Measurements from ENCODE around the gene ABCA1. TPM values are rescaled to one million over a fixed set of nuclear protein-coding genes. Genes with fewer than 3 reads are reported as not detected.
A peak's percentile ranks its signal among the peaks of the same experiment; 100 is the strongest.

The ABCA1 gene
- total RNA-seq, 1 donor from 2014 or later, result 49.5 TPM

- H3K27me3 Mint-ChIP-seq (ENCODE audit: unreplicated experiment), result no peaks in the 10 kb centered on the region
- TF ChIP-seq CTCF (IDR thresholded peaks at IDR 0.05), result no peak
- DNase-seq (ENCODE audit: extremely low spot score, unreplicated experiment), result no peak
- no peak overlapping the region for H3K4me3 Mint-ChIP-seq (ENCODE audit: unreplicated experiment)
- H3K9me3 Mint-ChIP-seq (ENCODE audit: unreplicated experiment), result no peaks in the 10 kb centered on the region
- H3K4me1 Mint-ChIP-seq (ENCODE audit: unreplicated experiment), result no peaks in the 10 kb centered on the region
- no peak overlapping the region for H3K27ac Mint-ChIP-seq (ENCODE audit: unreplicated experiment)
- peaks cover 75% of the 10 kb centered on the region for H3K36me3 Mint-ChIP-seq (ENCODE audit: unreplicated experiment)
Observed at GRCh38 chr9:104783588-104783987, 144.4 kb downstream of the ABCA1 start.

GRCh38 chr9:104780796-104781395, 147.1 kb downstream of the ABCA1 start:
- H3K36me3 Mint-ChIP-seq (ENCODE audit: unreplicated experiment), result peaks cover 51% of the 10 kb centered on the region
- no peak for DNase-seq (ENCODE audit: extremely low spot score, unreplicated experiment)
- no peak overlapping the region for H3K27ac Mint-ChIP-seq (ENCODE audit: unreplicated experiment)
- H3K4me1 Mint-ChIP-seq (ENCODE audit: unreplicated experiment), result no peaks in the 10 kb centered on the region
- peak; percentile 58 for TF ChIP-seq CTCF (IDR thresholded peaks at IDR 0.05)
- H3K27me3 Mint-ChIP-seq (ENCODE audit: unreplicated experiment), result no peaks in the 10 kb centered on the region
- no peaks in the 10 kb centered on the region for H3K9me3 Mint-ChIP-seq (ENCODE audit: unreplicated experiment)
- H3K4me3 Mint-ChIP-seq (ENCODE audit: unreplicated experiment), result no peak overlapping the region

- DNase-seq (ENCODE audit: extremely low spot score, unreplicated experiment), result no peak
- H3K36me3 Mint-ChIP-seq (ENCODE audit: unreplicated experiment), result peaks cover 42% of the 10 kb centered on the region
- H3K27me3 Mint-ChIP-seq (ENCODE audit: unreplicated experiment), result no peaks in the 10 kb centered on the region
- no peak overlapping the region for H3K27ac Mint-ChIP-seq (ENCODE audit: unreplicated experiment)
- no peaks in the 10 kb centered on the region for H3K9me3 Mint-ChIP-seq (ENCODE audit: unreplicated experiment)
- H3K4me1 Mint-ChIP-seq (ENCODE audit: unreplicated experiment), result no peaks in the 10 kb centered on the region
- no peak overlapping the region for H3K4me3 Mint-ChIP-seq (ENCODE audit: unreplicated experiment)
- no peak for TF ChIP-seq CTCF (IDR thresholded peaks at IDR 0.05)
Observed at GRCh38 chr9:104779946-104780535, 147.9 kb downstream of the ABCA1 start.

- no peak for DNase-seq (ENCODE audit: extremely low spot score, unreplicated experiment)
- no peak overlapping the region for H3K27ac Mint-ChIP-seq (ENCODE audit: unreplicated experiment)
- H3K36me3 Mint-ChIP-seq (ENCODE audit: unreplicated experiment), result peaks cover 37% of the 10 kb centered on the region
- H3K27me3 Mint-ChIP-seq (ENCODE audit: unreplicated experiment), result no peaks in the 10 kb centered on the region
- no peak for TF ChIP-seq CTCF (IDR thresholded peaks at IDR 0.05)
- H3K9me3 Mint-ChIP-seq (ENCODE audit: unreplicated experiment), result no peaks in the 10 kb centered on the region
- no peaks in the 10 kb centered on the region for H3K4me1 Mint-ChIP-seq (ENCODE audit: unreplicated experiment)
- no peak overlapping the region for H3K4me3 Mint-ChIP-seq (ENCODE audit: unreplicated experiment)
Observed at GRCh38 chr9:104779334-104779733, 148.6 kb downstream of the ABCA1 start.

- H3K9me3 Mint-ChIP-seq (ENCODE audit: unreplicated experiment), result no peaks in the 10 kb centered on the region
- H3K4me3 Mint-ChIP-seq (ENCODE audit: unreplicated experiment), result no peak overlapping the region
Observed at GRCh38 chr9:104778802-104779201, 149.2 kb downstream of the ABCA1 start.

More at GRCh38 chr9:104778802-104779201, 149.2 kb downstream of the ABCA1 start:
- no peak for TF ChIP-seq CTCF (IDR thresholded peaks at IDR 0.05)
- Mint-ChIP-seq H3K27ac (ENCODE audit: unreplicated experiment) (no peak overlapping the region), H3K36me3 (ENCODE audit: unreplicated experiment) (peaks cover 32% of the 10 kb centered on the region), H3K27me3 (ENCODE audit: unreplicated experiment) (no peaks in the 10 kb centered on the region), H3K4me1 (ENCODE audit: unreplicated experiment) (no peaks in the 10 kb centered on the region)
- DNase-seq (ENCODE audit: extremely low spot score, unreplicated experiment), result no peak

Measured in osteocyte (in vitro differentiated cells).